HFFc6 (cell line): ENCODE data around the gene STK32B. TPM values are rescaled to one million over a fixed set of nuclear protein-coding genes. Genes with fewer than 3 reads are reported as not detected.

Experiments used
- DNase-seq: peaks from one replicate; pipeline ENCODE4 v3.0.0-alpha.2; 2018
- H3K27ac Mint-ChIP-seq: 2 replicates; pipeline ENCODE4 v1.8.0; 2020; ENCODE audit warnings: mild to moderate bottlenecking, mixed read lengths
- H3K27me3 Mint-ChIP-seq: 2 replicates; pipeline ENCODE4 v1.8.0; 2021; ENCODE audit warnings: mild to moderate bottlenecking, moderate library complexity, mixed read lengths; ENCODE audit not compliant: insufficient read depth
- H3K36me3 Mint-ChIP-seq: 2 replicates; pipeline ENCODE4 v1.8.0; 2021; ENCODE audit warnings: low read depth, mixed read lengths
- H3K4me1 Mint-ChIP-seq: 2 replicates; pipeline ENCODE4 v1.8.0; 2020; ENCODE audit warnings: low read depth, mixed read lengths
- H3K4me3 Mint-ChIP-seq: 2 replicates; pipeline ENCODE4 v1.8.0; 2020; ENCODE audit warnings: mild to moderate bottlenecking, moderate library complexity, mixed read lengths
- H3K9me3 Mint-ChIP-seq: 2 replicates; pipeline ENCODE4 v1.8.0; 2020; ENCODE audit warnings: mild to moderate bottlenecking, mixed read lengths
- CTCF ChIP-seq: fragments of 200-600 bp; sonication (generic); IDR thresholded peaks from 2 replicates; pipeline ENCODE4 v1.5.0; 2021; ENCODE audit warnings: antibody characterized with exemption, mild to moderate bottlenecking
- total RNA-seq, 6 experiments: library from RNA; stranded (reverse); fragmentation: NEBNext Ultra II Directional; extraction: Animal tissue kit (Norgen Biotek cat#: 25700); gene quantifications; 2 replicates in 1 of 6; 3 replicates in 5 of 6; pipeline ENCODE4 v1.2.3, GENCODE V29; 2021

The STK32B gene
- total RNA-seq, 6 experiments from 2014 or later, result 0.14 to 0.33 (median 0.18) TPM; not detected in 1

GRCh38 chr4:5133201-5133600, 81.9 kb downstream of the STK32B start:
- peaks cover 58% of the 10 kb centered on the region for H3K9me3 Mint-ChIP-seq
- H3K27me3 Mint-ChIP-seq, result peaks cover 3% of the 10 kb centered on the region; the same call in 1 of the 2 replicates

GRCh38 chr4:5133933-5134594, 82.8 kb downstream of the STK32B start:
- no peak for TF ChIP-seq CTCF
- Mint-ChIP-seq H3K9me3 (peaks cover 52% of the 10 kb centered on the region), H3K4me3 (no peak overlapping the region), H3K27ac (no peak overlapping the region), H3K36me3 (no peaks in the 10 kb centered on the region), H3K27me3 (peaks cover 3% of the 10 kb centered on the region; the same call in 1 of the 2 replicates), H3K4me1 (no peaks in the 10 kb centered on the region)
- no peak for DNase-seq

More at GRCh38 chr4:5133201-5133600, 81.9 kb downstream of the STK32B start:
- TF ChIP-seq CTCF, result no peak
- no peak overlapping the region for H3K27ac Mint-ChIP-seq
- DNase-seq, result no peak
- H3K4me1 Mint-ChIP-seq, result no peaks in the 10 kb centered on the region
- no peaks in the 10 kb centered on the region for H3K36me3 Mint-ChIP-seq
- no peak overlapping the region for H3K4me3 Mint-ChIP-seq

DNA sequence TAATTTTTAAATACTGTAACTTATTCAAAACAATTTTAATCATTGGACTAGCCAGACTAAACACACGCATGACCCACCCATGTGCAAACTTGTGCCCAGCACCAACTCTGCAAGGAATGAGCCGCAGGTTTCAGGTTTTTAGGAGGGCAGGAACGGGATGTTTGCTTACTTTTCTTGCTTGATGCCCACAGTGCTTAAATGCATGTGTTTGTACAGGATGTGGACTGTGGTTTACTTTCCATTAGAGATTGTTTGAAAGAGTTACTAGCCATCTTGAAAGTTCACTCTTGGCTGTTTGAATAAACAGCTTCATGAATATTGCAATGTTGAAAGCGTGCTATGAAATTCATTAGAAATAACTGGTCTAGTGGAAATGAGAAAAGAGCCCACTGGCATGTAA, 83.3 kb downstream of the STK32B start:
- peaks cover 3% of the 10 kb centered on the region for H3K27me3 Mint-ChIP-seq
- TF ChIP-seq CTCF, result no peak
- H3K4me3 Mint-ChIP-seq, result no peak overlapping the region
- no peaks in the 10 kb centered on the region for H3K36me3 Mint-ChIP-seq
- no peak for DNase-seq
- no peak overlapping the region for H3K27ac Mint-ChIP-seq
- peaks cover 52% of the 10 kb centered on the region for H3K9me3 Mint-ChIP-seq
- H3K4me1 Mint-ChIP-seq, result no peaks in the 10 kb centered on the region

- Mint-ChIP-seq H3K27me3 (no peaks in the 10 kb centered on the region; the same call in none of the 2 replicates), H3K4me3 (no peak overlapping the region), H3K9me3 (peaks cover 38% of the 10 kb centered on the region), H3K36me3 (no peaks in the 10 kb centered on the region), H3K27ac (no peak overlapping the region), H3K4me1 (no peaks in the 10 kb centered on the region)
- no peak for TF ChIP-seq CTCF
- no peak for DNase-seq
These were observed 85.9 kb downstream of the STK32B start for GRCh38 chr4:5137226-5137625.

GRCh38 chr4:5137927-5138326, 86.6 kb downstream of the STK32B start:
- H3K36me3 Mint-ChIP-seq, result no peaks in the 10 kb centered on the region
- H3K4me1 Mint-ChIP-seq, result no peaks in the 10 kb centered on the region
- no peak overlapping the region for H3K4me3 Mint-ChIP-seq
- no peak overlapping the region for H3K27ac Mint-ChIP-seq
- no peaks in the 10 kb centered on the region; the same call in none of the 2 replicates for H3K27me3 Mint-ChIP-seq
- no peak for TF ChIP-seq CTCF
- H3K9me3 Mint-ChIP-seq, result peaks cover 38% of the 10 kb centered on the region
- DNase-seq, result no peak
